ENCODE measurements around the gene ASB6.

Gene ASB6

GRCh38 chr9:129641750-129642585, at the start of gene ASB6:
Gene ASB6, minus strand, starts transcription at chr9:129642151. Its CDS starts 152 bp downstream, at chr9:129641999.
- DNase-seq, result peak; percentile 85 to 93

- DNase-seq, result no peak
These were observed 46.5 kb upstream of the ASB6 start for GRCh38 chr9:129688285-129689043.

- DNase-seq, result no peak
These were observed 45.4 kb upstream of the ASB6 start for GRCh38 chr9:129687391-129687790.

- DNase-seq, result no peak
These were observed 44.8 kb upstream of the ASB6 start for GRCh38 chr9:129686736-129687135.

- DNase-seq, result no peak
These were observed 43.9 kb upstream of the ASB6 start for GRCh38 chr9:129685933-129686259.

- no peak for DNase-seq
These were observed 43.4 kb upstream of the ASB6 start for GRCh38 chr9:129685220-129685932.

GRCh38 chr9:129682381-129682780, 40.4 kb upstream of the ASB6 start:
- DNase-seq, result no peak

- DNase-seq, result no peak
These were observed 40.0 kb upstream of the ASB6 start for GRCh38 chr9:129681924-129682323.

GRCh38 chr9:129679537-129679936, 37.6 kb upstream of the ASB6 start:
- no peak for DNase-seq

GRCh38 chr9:129678844-129679243, 36.9 kb upstream of the ASB6 start:
- DNase-seq, result no peak

- no peak for DNase-seq
These were observed 35.5 kb upstream of the ASB6 start for GRCh38 chr9:129677456-129677855.

GRCh38 chr9:129676975-129677374, 35.0 kb upstream of the ASB6 start:
- no peak for DNase-seq

GRCh38 chr9:129676287-129676686, 34.3 kb upstream of the ASB6 start:
- DNase-seq, result no peak

GRCh38 chr9:129675620-129676019, 33.7 kb upstream of the ASB6 start:
- DNase-seq, result no peak

- no peak for DNase-seq
These were observed 32.3 kb upstream of the ASB6 start for GRCh38 chr9:129674229-129674628.

- DNase-seq, result no peak
These were observed 31.7 kb upstream of the ASB6 start for GRCh38 chr9:129673602-129674001.

GRCh38 chr9:129672702-129673101, 30.8 kb upstream of the ASB6 start:
- DNase-seq, result no peak

- no peak for DNase-seq
These were observed 29.6 kb upstream of the ASB6 start for GRCh38 chr9:129671519-129671918.

- no peak for DNase-seq
These were observed 29.1 kb upstream of the ASB6 start for GRCh38 chr9:129671065-129671464.

- no peak for DNase-seq
These were observed 28.0 kb upstream of the ASB6 start for GRCh38 chr9:129669946-129670345.

GRCh38 chr9:129669141-129669718, 27.3 kb upstream of the ASB6 start:
- DNase-seq, result no peak

- DNase-seq, result no peak
These were observed 25.9 kb upstream of the ASB6 start for GRCh38 chr9:129667850-129668249.

- DNase-seq, result no peak
These were observed 25.4 kb upstream of the ASB6 start for GRCh38 chr9:129667378-129667777.
